Measurements from ENCODE around the gene ROR1. TPM values are rescaled to one million over a fixed set of nuclear protein-coding genes. Genes with fewer than 3 reads are reported as not detected.
"Not testable (repeated sequence)": the region's sequence is repeated elsewhere in the genome, so short reads cannot be mapped to it uniquely, and the experiment has no call there.

ROR1 gene
- total RNA-seq, 4 donors from 2014 or later = 5.1 to 7.3 (median 6.5) TPM

DNA sequence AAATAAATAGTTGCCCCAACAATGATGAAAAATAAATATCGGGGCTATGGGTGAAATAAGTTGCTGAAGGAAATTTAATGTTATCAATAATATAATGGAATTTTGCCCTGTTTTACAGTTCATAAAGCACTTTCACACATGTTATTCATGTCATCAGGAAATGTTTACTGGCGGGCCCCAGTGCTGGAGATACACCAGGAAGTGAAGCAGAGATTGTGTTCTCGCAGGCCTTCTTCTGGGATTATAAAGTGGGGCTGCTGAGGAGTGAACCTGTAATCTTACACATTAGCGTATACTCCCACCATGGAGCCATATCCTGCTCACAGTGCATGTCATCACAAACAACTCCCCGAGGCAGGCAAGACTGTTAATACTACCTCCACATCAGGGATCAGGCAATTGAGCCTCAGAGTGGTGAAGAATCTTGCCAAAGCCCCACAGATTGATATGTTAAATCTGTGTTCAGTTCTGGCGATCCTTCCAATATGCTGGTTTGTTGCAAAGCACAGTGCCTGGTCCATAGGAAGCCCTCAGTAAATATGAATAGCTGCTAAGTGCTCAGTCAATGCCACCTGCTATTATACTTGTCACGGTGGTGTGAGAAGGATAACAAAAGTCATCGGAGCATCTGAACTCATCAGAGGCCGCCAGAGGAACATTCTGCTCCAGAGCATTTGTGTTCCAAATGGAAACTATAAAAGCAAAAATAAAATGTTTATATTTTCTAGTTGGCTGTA, 325.2 kb downstream of the ROR1 start:
- no peaks in the 10 kb centered on the region for H3K9me3 ChIP-seq
- no peaks in the 10 kb centered on the region for H3K27me3 ChIP-seq
- peaks cover 0 to 4% (median 0%) of the 10 kb centered on the region in 4 donors for H3K4me1 ChIP-seq
- intact Hi-C loops (cut with DNase I) = no loop called here
- no peaks in the 10 kb centered on the region for H3K36me3 ChIP-seq
- H3K27ac ChIP-seq (replicated peaks in 1 of 4) = no peak overlapping the region
- no peak for DNase-seq (ENCODE audit: extremely low spot score)
- no peak overlapping the region for H3K4me3 ChIP-seq
- TF ChIP-seq EP300 (IDR thresholded peaks at IDR 0.05) = no peak
- WGBS = 87% methylated on average over 9 of the region's 9 CpGs

DNA sequence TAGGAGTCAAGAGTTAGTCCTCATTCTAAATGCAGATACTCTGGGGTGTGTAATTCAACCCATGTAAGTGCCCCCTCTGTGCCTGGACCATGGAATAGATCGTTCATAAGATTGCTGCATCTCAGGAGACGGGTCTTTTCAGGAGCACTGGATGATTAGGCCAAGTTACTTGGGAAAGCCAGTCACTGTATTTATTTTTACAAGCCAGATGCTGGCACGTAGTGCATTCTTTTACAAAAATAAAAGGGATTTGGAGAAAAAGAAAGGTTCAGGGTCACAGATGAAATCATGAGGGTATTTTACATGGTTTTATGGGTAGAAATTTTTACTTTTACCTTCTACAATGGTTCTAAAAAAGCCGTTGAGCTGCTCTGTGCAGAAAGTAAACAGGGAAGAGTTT, 327.0 kb downstream of the ROR1 start:
- H3K27ac ChIP-seq (replicated peaks in 1 of 4) = no peak overlapping the region
- H3K9me3 ChIP-seq = no peaks in the 10 kb centered on the region
- intact Hi-C loops (cut with DNase I) = no loop called here
- H3K4me1 ChIP-seq = peaks cover 0 to 4% (median 0%) of the 10 kb centered on the region in 4 donors
- H3K4me3 ChIP-seq = no peak overlapping the region
- no peak for DNase-seq (ENCODE audit: extremely low spot score)
- no peaks in the 10 kb centered on the region for H3K27me3 ChIP-seq
- H3K36me3 ChIP-seq = no peaks in the 10 kb centered on the region
- WGBS = 80% methylated on average over 4 of the region's 4 CpGs
- TF ChIP-seq EP300 (IDR thresholded peaks at IDR 0.05) = no peak
- TF ChIP-seq, protein P1, sequence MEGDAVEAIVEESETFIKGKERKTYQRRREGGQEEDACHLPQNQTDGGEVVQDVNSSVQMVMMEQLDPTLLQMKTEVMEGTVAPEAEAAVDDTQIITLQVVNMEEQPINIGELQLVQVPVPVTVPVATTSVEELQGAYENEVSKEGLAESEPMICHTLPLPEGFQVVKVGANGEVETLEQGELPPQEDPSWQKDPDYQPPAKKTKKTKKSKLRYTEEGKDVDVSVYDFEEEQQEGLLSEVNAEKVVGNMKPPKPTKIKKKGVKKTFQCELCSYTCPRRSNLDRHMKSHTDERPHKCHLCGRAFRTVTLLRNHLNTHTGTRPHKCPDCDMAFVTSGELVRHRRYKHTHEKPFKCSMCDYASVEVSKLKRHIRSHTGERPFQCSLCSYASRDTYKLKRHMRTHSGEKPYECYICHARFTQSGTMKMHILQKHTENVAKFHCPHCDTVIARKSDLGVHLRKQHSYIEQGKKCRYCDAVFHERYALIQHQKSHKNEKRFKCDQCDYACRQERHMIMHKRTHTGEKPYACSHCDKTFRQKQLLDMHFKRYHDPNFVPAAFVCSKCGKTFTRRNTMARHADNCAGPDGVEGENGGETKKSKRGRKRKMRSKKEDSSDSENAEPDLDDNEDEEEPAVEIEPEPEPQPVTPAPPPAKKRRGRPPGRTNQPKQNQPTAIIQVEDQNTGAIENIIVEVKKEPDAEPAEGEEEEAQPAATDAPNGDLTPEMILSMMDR (IDR thresholded peaks at IDR 0.05) = no peak
- TF ChIP-seq POLR2A (IDR thresholded peaks at IDR 0.05; ENCODE audit: low read depth) = no peak
- no peak for TF ChIP-seq POLR2AphosphoS5 (IDR thresholded peaks at IDR 0.05)

DNA sequence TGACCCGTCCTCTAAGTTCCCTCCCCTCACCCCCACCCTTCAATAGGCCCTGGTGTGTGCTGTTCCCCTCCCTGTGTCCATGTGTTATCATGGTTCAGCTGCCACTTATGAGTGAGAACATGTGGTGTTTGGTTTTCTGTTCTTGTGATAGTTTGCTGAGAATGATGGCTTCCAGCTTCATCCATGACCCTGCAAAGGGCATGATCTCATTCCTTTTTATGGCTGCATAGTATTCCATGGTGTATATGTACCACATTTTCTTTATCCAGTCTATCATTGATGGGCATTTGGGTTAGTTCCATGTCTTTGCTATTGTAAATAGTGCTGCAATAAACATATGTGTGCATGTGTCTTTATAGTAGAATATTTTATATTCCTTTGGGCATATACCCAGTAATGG, 330.8 kb downstream of the ROR1 start:
- H3K4me3 ChIP-seq; H3K36me3 ChIP-seq; intact Hi-C loops (cut with DNase I); H3K4me1 ChIP-seq; H3K27me3 ChIP-seq; DNase-seq (ENCODE audit: extremely low spot score); H3K27ac ChIP-seq (replicated peaks in 1 of 4); H3K9me3 ChIP-seq: not testable (repeated sequence)
- WGBS = 95% methylated on average over 1 of the region's 1 CpG

DNA sequence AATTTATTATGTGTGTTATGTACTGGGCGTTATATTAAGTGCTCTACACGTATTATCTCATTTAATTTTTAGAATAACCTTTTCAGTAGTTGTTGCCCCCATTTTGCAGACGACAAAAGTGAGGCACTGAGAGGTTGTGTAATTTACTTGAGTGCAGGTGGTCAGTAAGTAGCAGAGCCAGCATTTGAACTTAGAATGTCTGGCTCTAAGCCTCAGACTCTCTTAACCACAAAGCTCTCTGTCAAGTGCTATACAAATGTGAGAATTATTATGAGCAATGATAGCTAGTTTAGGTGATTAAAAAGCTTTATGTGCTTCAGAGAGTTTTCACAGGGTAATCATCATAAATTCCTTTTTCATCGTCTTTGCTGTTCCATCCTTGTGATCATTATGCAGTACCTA, 333.3 kb downstream of the ROR1 start:
- TF ChIP-seq, protein P1 (IDR thresholded peaks at IDR 0.05) = no peak
- TF ChIP-seq POLR2AphosphoS5 (IDR thresholded peaks at IDR 0.05) (no peak), POLR2A (IDR thresholded peaks at IDR 0.05; ENCODE audit: low read depth) (no peak), EP300 (IDR thresholded peaks at IDR 0.05) (no peak)
- H3K27ac ChIP-seq (replicated peaks in 1 of 4) = no peak overlapping the region
- H3K4me3 ChIP-seq = no peak overlapping the region
- intact Hi-C loops (cut with DNase I) = no loop called here
- no peaks in the 10 kb centered on the region for H3K27me3 ChIP-seq
- H3K9me3 ChIP-seq = no peaks in the 10 kb centered on the region
- no peak for DNase-seq (ENCODE audit: extremely low spot score)
- no peaks in the 10 kb centered on the region for H3K36me3 ChIP-seq
- peaks cover 0 to 7% (median 0%) of the 10 kb centered on the region in 4 donors for H3K4me1 ChIP-seq
- WGBS = 72% methylated on average over 4 of the region's 4 CpGs

DNA sequence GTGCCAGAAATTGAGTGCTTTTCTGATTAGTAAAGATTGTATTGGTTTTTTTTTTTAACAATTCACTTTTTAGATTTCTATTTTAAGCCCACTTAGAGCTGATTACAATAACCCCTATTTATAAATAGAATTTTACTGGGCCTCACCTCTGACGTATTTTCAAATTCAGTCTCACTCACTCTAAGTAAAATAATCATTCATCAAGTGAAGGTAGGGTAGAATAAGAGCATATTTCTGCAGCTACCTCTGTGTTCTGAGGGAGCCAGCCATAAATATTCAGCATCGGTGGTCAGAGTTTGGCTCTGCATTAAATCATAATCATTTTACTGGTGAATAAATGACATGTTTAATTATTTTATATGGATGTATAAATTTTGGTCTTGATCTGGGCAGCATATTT, 333.8 kb downstream of the ROR1 start:
- TF ChIP-seq POLR2A (IDR thresholded peaks at IDR 0.05; ENCODE audit: low read depth) (no peak), POLR2AphosphoS5 (IDR thresholded peaks at IDR 0.05) (no peak), EP300 (IDR thresholded peaks at IDR 0.05) (no peak)
- TF ChIP-seq, protein P1 (IDR thresholded peaks at IDR 0.05) = no peak
- no peak overlapping the region for H3K4me3 ChIP-seq
- peaks cover 0 to 7% (median 0%) of the 10 kb centered on the region in 4 donors for H3K4me1 ChIP-seq
- DNase-seq (ENCODE audit: extremely low spot score) = no peak
- intact Hi-C loops (cut with DNase I) = no loop called here
- H3K9me3 ChIP-seq = no peaks in the 10 kb centered on the region
- 63% methylated on average over 2 of the region's 2 CpGs for WGBS
- H3K27ac ChIP-seq (replicated peaks in 1 of 4) = no peak overlapping the region
- H3K36me3 ChIP-seq = no peaks in the 10 kb centered on the region
- no peaks in the 10 kb centered on the region for H3K27me3 ChIP-seq
